Measurements from ENCODE around the gene SRP19.

- TF ChIP-seq EZH2 (IDR thresholded peaks at IDR 0.05; ENCODE audit: low read length, unreplicated experiment), result no peak
- TF ChIP-seq, protein P1, sequence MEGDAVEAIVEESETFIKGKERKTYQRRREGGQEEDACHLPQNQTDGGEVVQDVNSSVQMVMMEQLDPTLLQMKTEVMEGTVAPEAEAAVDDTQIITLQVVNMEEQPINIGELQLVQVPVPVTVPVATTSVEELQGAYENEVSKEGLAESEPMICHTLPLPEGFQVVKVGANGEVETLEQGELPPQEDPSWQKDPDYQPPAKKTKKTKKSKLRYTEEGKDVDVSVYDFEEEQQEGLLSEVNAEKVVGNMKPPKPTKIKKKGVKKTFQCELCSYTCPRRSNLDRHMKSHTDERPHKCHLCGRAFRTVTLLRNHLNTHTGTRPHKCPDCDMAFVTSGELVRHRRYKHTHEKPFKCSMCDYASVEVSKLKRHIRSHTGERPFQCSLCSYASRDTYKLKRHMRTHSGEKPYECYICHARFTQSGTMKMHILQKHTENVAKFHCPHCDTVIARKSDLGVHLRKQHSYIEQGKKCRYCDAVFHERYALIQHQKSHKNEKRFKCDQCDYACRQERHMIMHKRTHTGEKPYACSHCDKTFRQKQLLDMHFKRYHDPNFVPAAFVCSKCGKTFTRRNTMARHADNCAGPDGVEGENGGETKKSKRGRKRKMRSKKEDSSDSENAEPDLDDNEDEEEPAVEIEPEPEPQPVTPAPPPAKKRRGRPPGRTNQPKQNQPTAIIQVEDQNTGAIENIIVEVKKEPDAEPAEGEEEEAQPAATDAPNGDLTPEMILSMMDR (conservative IDR thresholded peaks at IDR 0.05; ENCODE audit: low read depth, low read length), result no peak
- TF ChIP-seq EZH2phosphoT487 (IDR thresholded peaks at IDR 0.05; ENCODE audit: borderline replicate concordance, low read length), result no peak
Measured at GRCh38 chr5:112908854-112909253, 47.8 kb downstream of the SRP19 start.

Data from PC-3 (cell line).